Endothelial cell (in vitro differentiated cells): ENCODE results near the gene ANKEF1. TPM values are rescaled to one million over a fixed set of nuclear protein-coding genes. Genes with fewer than 3 reads are reported as not detected.

Experiments
- DNase-seq: peaks from one replicate; pipeline ENCODE4 v3.0.0; 2021; ENCODE audit warnings: low spot score
- H3K27ac Mint-ChIP-seq: one replicate; pipeline ENCODE4 v1.8.0; 2021; ENCODE audit warnings: mixed read lengths, inconsistent platforms; ENCODE audit not compliant: unreplicated experiment
- H3K27me3 Mint-ChIP-seq: one replicate; pipeline ENCODE4 v1.8.0; 2021; ENCODE audit warnings: mild to moderate bottlenecking, moderate library complexity, mixed read lengths, inconsistent platforms; ENCODE audit not compliant: unreplicated experiment
- H3K36me3 Mint-ChIP-seq: one replicate; pipeline ENCODE4 v1.8.0; 2021; ENCODE audit warnings: mild to moderate bottlenecking, low read depth, mixed read lengths, inconsistent platforms; ENCODE audit not compliant: unreplicated experiment
- H3K4me1 Mint-ChIP-seq: one replicate; pipeline ENCODE4 v1.8.0; 2021; ENCODE audit warnings: mild to moderate bottlenecking, mixed read lengths, inconsistent platforms; ENCODE audit not compliant: unreplicated experiment
- H3K4me3 Mint-ChIP-seq: one replicate; pipeline ENCODE4 v1.8.0; 2021; ENCODE audit warnings: mild to moderate bottlenecking, mixed read lengths, inconsistent platforms; ENCODE audit not compliant: unreplicated experiment
- H3K9me3 Mint-ChIP-seq: one replicate; pipeline ENCODE4 v1.8.0; 2021; ENCODE audit warnings: mixed read lengths, inconsistent platforms; ENCODE audit not compliant: unreplicated experiment
- total RNA-seq: library from RNA; stranded (reverse); fragmentation: NEBNext Ultra II Directional; extraction: Animal tissue kit (Norgen Biotek cat#: 25700); gene quantifications from one replicate; pipeline ENCODE4 v1.2.1, GENCODE V29; 2021; ENCODE audit not compliant: unreplicated experiment
- TF ChIP-seq, protein P1 (sequence below): fragments of 200-600 bp; sonication (generic); IDR thresholded peaks from one replicate; pipeline ENCODE4 v1.5.0; 2021; ENCODE audit warnings: antibody characterized with exemption; ENCODE audit not compliant: unreplicated experiment

Gene ANKEF1
- total RNA-seq, 1 donor from 2014 or later: 1.2 TPM

DNA sequence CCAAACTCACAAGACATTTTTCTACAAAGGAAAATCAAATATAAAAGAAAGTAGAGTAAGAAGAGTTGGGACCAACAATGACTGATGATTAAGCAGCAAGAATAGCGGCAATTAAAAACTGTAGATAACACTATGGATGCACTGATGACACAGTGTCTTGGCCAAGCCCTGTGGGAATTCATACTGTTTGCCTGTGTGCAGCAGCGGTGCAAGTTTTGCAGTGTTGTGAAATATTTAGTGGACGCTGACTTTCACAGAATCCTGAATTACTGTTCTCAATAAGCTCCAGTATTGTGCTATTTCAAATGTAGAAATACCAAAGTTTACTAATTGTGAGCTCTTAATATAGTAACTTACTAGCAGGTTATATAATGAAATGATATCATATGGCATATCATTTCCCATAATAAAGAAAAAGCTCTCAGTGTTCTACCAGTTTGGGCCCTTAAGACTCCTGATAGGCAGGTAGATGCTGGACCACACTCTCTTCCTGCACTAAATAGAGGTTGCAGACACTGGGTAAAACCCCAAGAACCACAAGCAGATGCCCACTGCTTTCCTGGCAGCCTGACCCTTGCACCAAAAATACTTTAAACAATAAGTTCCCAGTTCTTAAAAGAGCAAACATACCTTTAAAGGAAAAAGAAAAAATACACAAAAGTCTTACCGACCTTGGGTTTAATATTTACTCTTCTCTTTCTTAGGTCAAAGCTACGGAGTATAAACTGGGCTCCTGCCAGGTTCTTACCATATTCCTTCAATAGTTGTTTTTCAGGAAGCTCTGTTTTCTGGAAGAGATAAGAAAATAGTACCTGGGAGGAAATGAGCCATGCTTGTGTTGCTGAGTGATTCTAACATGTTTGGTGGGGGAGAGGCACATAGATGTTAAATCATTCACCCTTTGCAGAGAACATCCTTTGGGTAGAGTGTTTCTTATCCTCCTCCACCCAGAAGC is 41.6 kb downstream of the ANKEF1 start:
- Mint-ChIP-seq H3K36me3 (no peaks in the 10 kb centered on the region), H3K27ac (no peak overlapping the region)
- TF ChIP-seq, protein P1, sequence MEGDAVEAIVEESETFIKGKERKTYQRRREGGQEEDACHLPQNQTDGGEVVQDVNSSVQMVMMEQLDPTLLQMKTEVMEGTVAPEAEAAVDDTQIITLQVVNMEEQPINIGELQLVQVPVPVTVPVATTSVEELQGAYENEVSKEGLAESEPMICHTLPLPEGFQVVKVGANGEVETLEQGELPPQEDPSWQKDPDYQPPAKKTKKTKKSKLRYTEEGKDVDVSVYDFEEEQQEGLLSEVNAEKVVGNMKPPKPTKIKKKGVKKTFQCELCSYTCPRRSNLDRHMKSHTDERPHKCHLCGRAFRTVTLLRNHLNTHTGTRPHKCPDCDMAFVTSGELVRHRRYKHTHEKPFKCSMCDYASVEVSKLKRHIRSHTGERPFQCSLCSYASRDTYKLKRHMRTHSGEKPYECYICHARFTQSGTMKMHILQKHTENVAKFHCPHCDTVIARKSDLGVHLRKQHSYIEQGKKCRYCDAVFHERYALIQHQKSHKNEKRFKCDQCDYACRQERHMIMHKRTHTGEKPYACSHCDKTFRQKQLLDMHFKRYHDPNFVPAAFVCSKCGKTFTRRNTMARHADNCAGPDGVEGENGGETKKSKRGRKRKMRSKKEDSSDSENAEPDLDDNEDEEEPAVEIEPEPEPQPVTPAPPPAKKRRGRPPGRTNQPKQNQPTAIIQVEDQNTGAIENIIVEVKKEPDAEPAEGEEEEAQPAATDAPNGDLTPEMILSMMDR: no peak

DNA sequence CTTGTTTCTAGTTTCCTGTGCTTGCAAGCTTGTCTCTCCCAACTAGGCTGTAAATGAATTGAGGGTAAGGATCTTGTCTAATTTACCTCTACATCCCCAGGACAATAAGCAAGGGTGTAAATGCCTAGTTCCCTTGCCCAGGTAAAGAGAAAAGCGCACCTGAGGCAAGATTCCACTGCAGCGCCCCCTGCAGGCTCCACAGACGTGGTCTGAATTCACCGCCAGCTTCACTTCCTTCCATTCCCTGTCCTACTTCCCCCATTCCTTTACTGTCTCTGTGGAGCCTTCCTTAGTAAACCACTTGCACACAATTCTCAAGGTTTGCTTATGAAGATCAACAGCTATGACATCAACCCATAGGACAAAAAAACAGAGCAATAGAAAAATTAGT is 42.3 kb downstream of the ANKEF1 start:
- Mint-ChIP-seq H3K27ac (peak overlapping the region; percentile 65), H3K9me3 (no peaks in the 10 kb centered on the region), H3K36me3 (no peaks in the 10 kb centered on the region), H3K27me3 (no peaks in the 10 kb centered on the region), H3K4me1 (peaks cover 35% of the 10 kb centered on the region), H3K4me3 (no peak overlapping the region)
- TF ChIP-seq, protein P1: peak; percentile 68
- peak; percentile 12 for DNase-seq

More for the DNA sequence above, 41.6 kb downstream of the ANKEF1 start:
- no peak overlapping the region for H3K4me3 Mint-ChIP-seq
- DNase-seq: no peak
- H3K4me1 Mint-ChIP-seq: peaks cover 35% of the 10 kb centered on the region
- H3K9me3 Mint-ChIP-seq: no peaks in the 10 kb centered on the region
- H3K27me3 Mint-ChIP-seq: no peaks in the 10 kb centered on the region

DNA sequence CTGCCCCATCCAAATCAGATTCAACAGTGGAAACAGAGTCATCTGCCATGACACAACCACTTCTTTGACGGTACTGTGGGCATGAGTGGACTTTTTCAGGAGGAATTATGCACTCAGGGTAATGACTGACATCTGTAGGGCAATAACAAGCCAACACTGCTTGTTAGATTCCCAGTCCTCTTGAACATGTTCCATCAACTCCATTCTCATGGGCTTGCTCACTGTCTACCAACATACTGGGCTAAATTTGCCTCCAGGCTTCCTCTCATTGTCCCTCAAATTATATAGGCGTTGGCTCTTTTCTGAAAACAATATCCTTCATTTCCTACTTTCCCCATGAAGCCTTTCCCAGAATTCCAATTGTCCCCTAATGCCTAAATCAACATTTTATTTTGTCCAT is 43.1 kb downstream of the ANKEF1 start:
- Mint-ChIP-seq H3K27ac (no peak overlapping the region), H3K4me1 (peaks cover 39% of the 10 kb centered on the region), H3K27me3 (no peaks in the 10 kb centered on the region), H3K4me3 (no peak overlapping the region), H3K9me3 (no peaks in the 10 kb centered on the region), H3K36me3 (no peaks in the 10 kb centered on the region)
- TF ChIP-seq, protein P1: no peak
- no peak for DNase-seq

DNA sequence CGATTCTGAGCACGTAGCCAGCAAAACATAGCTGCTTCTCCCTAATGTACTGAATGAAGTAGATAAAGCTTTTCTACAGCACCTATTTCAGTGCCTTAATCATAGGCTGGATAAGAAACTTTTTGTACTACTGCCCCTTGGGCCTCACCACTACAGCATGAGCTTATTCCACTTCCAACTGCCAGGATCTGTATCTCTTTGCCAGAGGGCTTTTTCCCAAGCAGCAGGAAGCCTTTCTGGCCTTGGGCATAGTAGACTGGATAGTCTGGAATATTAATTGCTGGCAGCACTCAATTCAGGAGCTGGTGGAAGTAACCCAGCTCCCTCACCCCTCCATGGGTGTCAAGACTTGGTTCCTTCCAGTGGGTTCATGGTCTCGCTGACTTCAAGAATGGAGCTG is 43.6 kb downstream of the ANKEF1 start:
- Mint-ChIP-seq H3K4me3 (no peak overlapping the region), H3K36me3 (no peaks in the 10 kb centered on the region), H3K27ac (no peak overlapping the region), H3K9me3 (no peaks in the 10 kb centered on the region), H3K4me1 (peaks cover 39% of the 10 kb centered on the region), H3K27me3 (no peaks in the 10 kb centered on the region)
- TF ChIP-seq, protein P1: no peak
- no peak for DNase-seq

DNA sequence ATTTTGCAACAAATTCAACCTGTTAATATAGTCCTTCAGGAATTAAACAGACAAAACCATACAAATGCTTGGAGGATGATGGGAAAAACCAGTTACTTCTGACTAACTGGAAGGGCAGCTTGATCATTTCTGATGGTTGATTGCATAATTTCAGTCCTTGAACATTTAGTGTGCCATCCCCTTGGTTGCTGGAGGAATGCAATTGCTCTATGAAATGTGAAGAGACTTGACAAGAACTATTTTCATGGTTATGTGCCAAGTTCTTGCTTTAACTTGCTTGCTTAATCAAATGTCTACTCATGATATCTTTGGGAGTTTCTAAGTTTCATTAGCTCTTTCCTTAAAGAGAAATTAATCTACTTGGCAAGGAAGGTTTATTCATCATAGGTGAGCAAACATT is 45.2 kb downstream of the ANKEF1 start:
- H3K27ac Mint-ChIP-seq: no peak overlapping the region
- H3K4me3 Mint-ChIP-seq: no peak overlapping the region
- TF ChIP-seq, protein P1: no peak
- H3K27me3 Mint-ChIP-seq: no peaks in the 10 kb centered on the region
- peaks cover 36% of the 10 kb centered on the region for H3K4me1 Mint-ChIP-seq
- no peaks in the 10 kb centered on the region for H3K36me3 Mint-ChIP-seq
- no peak for DNase-seq
- H3K9me3 Mint-ChIP-seq: no peaks in the 10 kb centered on the region
